Ovary (tissue), 3 donors: ENCODE results near the gene HCN1.
"Not testable (repeated sequence)": the region's sequence is repeated elsewhere in the genome, so short reads cannot be mapped to it uniquely, and the experiment has no call there.

ENCODE experiments used
- EP300 ChIP-seq: sonication (generic); formaldehyde crosslinking; IDR thresholded peaks from one replicate; pipeline ENCODE4 v1.6.1; 2017; ENCODE audit warnings: antibody characterized with exemption
- TF ChIP-seq, protein P1 (sequence below), 3 donors: fragments of 450-650 bp in 2 of 3; fragments of 200-600 bp in 1 of 3; IDR thresholded peaks; one replicate each; pipeline versions ENCODE4 v1.5.1 to v1.8.0; 2016 to 2022; ENCODE audit warnings: antibody characterized with exemption in 3 of 3, mild to moderate bottlenecking in 1 of 3
- donor health status: DM: no; HTN: no; CAD: no.

DNA sequence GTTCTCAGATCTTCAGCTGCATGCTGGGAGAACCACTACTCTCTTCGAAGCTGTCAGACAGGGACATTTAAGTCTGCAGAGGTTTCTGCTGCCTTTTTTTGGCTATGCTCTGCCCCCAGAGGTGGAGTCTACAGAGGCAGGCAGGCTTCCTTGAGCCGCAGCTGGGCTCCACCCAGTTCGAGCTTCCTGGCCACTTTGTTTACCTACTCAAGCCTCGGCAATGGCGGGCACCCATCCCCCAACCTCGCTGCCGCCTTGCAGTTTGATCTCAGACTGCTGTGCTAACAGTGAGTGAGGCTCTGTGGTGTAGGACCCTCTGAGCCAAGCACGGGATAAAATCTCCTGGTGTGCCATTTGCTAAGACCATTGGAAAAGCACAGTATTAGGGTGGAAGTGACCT, 110.2 kb downstream of the HCN1 start:
- TF ChIP-seq, protein P1, sequence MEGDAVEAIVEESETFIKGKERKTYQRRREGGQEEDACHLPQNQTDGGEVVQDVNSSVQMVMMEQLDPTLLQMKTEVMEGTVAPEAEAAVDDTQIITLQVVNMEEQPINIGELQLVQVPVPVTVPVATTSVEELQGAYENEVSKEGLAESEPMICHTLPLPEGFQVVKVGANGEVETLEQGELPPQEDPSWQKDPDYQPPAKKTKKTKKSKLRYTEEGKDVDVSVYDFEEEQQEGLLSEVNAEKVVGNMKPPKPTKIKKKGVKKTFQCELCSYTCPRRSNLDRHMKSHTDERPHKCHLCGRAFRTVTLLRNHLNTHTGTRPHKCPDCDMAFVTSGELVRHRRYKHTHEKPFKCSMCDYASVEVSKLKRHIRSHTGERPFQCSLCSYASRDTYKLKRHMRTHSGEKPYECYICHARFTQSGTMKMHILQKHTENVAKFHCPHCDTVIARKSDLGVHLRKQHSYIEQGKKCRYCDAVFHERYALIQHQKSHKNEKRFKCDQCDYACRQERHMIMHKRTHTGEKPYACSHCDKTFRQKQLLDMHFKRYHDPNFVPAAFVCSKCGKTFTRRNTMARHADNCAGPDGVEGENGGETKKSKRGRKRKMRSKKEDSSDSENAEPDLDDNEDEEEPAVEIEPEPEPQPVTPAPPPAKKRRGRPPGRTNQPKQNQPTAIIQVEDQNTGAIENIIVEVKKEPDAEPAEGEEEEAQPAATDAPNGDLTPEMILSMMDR (IDR thresholded peaks at IDR 0.05), result not testable (repeated sequence)
- not testable (repeated sequence) for TF ChIP-seq EP300
